ENCODE measurements around the gene VIT.

- TF ChIP-seq, protein P1, sequence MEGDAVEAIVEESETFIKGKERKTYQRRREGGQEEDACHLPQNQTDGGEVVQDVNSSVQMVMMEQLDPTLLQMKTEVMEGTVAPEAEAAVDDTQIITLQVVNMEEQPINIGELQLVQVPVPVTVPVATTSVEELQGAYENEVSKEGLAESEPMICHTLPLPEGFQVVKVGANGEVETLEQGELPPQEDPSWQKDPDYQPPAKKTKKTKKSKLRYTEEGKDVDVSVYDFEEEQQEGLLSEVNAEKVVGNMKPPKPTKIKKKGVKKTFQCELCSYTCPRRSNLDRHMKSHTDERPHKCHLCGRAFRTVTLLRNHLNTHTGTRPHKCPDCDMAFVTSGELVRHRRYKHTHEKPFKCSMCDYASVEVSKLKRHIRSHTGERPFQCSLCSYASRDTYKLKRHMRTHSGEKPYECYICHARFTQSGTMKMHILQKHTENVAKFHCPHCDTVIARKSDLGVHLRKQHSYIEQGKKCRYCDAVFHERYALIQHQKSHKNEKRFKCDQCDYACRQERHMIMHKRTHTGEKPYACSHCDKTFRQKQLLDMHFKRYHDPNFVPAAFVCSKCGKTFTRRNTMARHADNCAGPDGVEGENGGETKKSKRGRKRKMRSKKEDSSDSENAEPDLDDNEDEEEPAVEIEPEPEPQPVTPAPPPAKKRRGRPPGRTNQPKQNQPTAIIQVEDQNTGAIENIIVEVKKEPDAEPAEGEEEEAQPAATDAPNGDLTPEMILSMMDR (conservative IDR thresholded peaks at IDR 0.05; ENCODE audit: low read depth, low read length), result peak; percentile 37; the same call in 1 of the 2 replicates
- TF ChIP-seq EZH2 (IDR thresholded peaks at IDR 0.05; ENCODE audit: low read length, unreplicated experiment) (no peak), EZH2phosphoT487 (IDR thresholded peaks at IDR 0.05; ENCODE audit: borderline replicate concordance, low read length) (no peak)
Observed at GRCh38 chr2:36708041-36708741, 11.7 kb downstream of the VIT start.
